CD8-positive, alpha-beta memory T cell (primary cell): ENCODE results near the gene HS3ST6. TPM values are rescaled to one million over a fixed set of nuclear protein-coding genes. Genes with fewer than 3 reads are reported as not detected.
"Not testable (repeated sequence)": the region's sequence is repeated elsewhere in the genome, so short reads cannot be mapped to it uniquely, and the experiment has no call there.

Source experiments
- CTCF ChIA-PET: fragments of 350-600 bp; sonication (Branson Sonifier 250); formaldehyde crosslinking; loops from one replicate; lab custom pipeline; 2021; ENCODE audit warnings: antibody characterized with exemption; lab: Charles Lee
- POLR2A ChIA-PET: fragments of 350-600 bp; sonication (Branson Sonifier 250); formaldehyde crosslinking; loops from one replicate; lab custom pipeline; 2021; ENCODE audit warnings: antibody characterized with exemption; lab: Charles Lee
- DNase-seq, 5 donors: peaks; one replicate each; pipeline versions ENCODE4 v3.0.0 to v3.0.0-alpha.2; 2020 to 2022; ENCODE audit warnings: mixed read lengths in 1 of 5
- H3K27ac ChIP-seq: one replicate; pipeline ENCODE4 v1.7.0; 2013; ENCODE audit warnings: low read depth, mild to moderate bottlenecking, low read length, moderate library complexity
- H3K27me3 ChIP-seq: 2 replicates; pipeline ENCODE4 v1.7.0; 2013; ENCODE audit warnings: low read length, mild to moderate bottlenecking; ENCODE audit not compliant: insufficient read depth, poor library complexity, severe bottlenecking
- H3K36me3 ChIP-seq: 2 replicates; pipeline ENCODE4 v1.7.0; 2013; ENCODE audit warnings: mild to moderate bottlenecking, low read length, moderate library complexity; ENCODE audit not compliant: insufficient read depth
- H3K4me1 ChIP-seq: 2 replicates; pipeline ENCODE4 v1.7.0; 2013; ENCODE audit warnings: mild to moderate bottlenecking, low read length, moderate library complexity; ENCODE audit not compliant: insufficient read depth
- H3K4me3 ChIP-seq: 2 replicates; pipeline ENCODE4 v1.7.0; 2013; ENCODE audit warnings: mild to moderate bottlenecking, low read length
- H3K9me3 ChIP-seq: 2 replicates; pipeline ENCODE4 v1.7.0; 2013; ENCODE audit warnings: mild to moderate bottlenecking, low read length
- H3K27ac Mint-ChIP-seq, 8 donors: one replicate each; pipeline ENCODE4 v1.8.0; 2020 to 2021; ENCODE audit warnings: mixed read lengths in 8 of 8, mild to moderate bottlenecking in 6 of 8, inconsistent platforms in 3 of 8, moderate library complexity in 3 of 8
- H3K27me3 Mint-ChIP-seq, 2 donors: one replicate each; pipeline ENCODE4 v1.8.0; 2020 to 2021; ENCODE audit warnings: mixed read lengths in 2 of 2, mild to moderate bottlenecking in 1 of 2, moderate library complexity in 1 of 2
- H3K36me3 Mint-ChIP-seq, 3 donors: one replicate each; pipeline ENCODE4 v1.8.0; 2020 to 2021; ENCODE audit warnings: mixed read lengths in 3 of 3, inconsistent platforms in 1 of 3, mild to moderate bottlenecking in 1 of 3
- H3K4me1 Mint-ChIP-seq, 3 donors: one replicate each; pipeline ENCODE4 v1.8.0; 2020 to 2021; ENCODE audit warnings: mixed read lengths in 3 of 3, inconsistent platforms in 1 of 3, mild to moderate bottlenecking in 1 of 3
- H3K4me3 Mint-ChIP-seq, 7 donors: one replicate each; pipeline ENCODE4 v1.8.0; 2020 to 2021; ENCODE audit warnings: mixed read lengths in 7 of 7, mild to moderate bottlenecking in 6 of 7, moderate library complexity in 4 of 7, inconsistent platforms in 2 of 7
- H3K9me3 Mint-ChIP-seq, 5 donors: one replicate each; pipeline ENCODE4 v1.8.0; 2020 to 2022; ENCODE audit warnings: mixed read lengths in 5 of 5, mild to moderate bottlenecking in 3 of 5, moderate library complexity in 2 of 5, inconsistent platforms in 1 of 5
- polyA plus RNA-seq: library from polyadenylated mRNA; unstranded; fragments of 300-500 nt; fragmentation: Illumina TruSeq; gene quantifications from one replicate; pipeline ENCODE4 v1.2.3, GENCODE V29; 2021
- total RNA-seq, 2 experiments: library from RNA; stranded (reverse); gene quantifications; one replicate each; pipeline ENCODE4 v1.2.3, GENCODE V29; 2021

Gene HS3ST6
- total and polyA plus RNA-seq, 3 experiments from 2014 or later: not detected

DNA sequence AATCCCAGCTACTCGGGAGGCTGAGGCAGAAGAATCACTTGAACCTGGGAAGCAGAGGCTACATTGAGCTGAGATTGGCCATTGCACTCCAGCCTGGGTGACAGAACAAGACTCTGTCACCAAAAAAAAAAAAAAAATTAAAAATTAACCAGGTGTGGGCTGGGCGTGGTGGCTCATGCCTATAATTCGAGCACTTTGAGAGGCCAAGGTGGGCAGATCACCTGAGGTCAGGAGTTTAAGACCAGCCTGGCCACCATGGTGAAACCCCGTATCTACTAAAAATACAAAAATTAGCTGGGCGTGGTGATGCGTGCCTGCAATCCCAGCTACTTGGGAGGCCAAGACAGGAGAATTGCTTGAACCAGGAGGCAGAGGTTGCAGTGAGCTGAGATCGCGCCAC is 21.6 kb upstream of the HS3ST6 start:
- peaks cover 16% of the 10 kb centered on the region for H3K4me1 ChIP-seq
- POLR2A ChIA-PET, H3K27ac ChIP-seq, H3K9me3 ChIP-seq, H3K27me3 Mint-ChIP-seq, H3K27ac Mint-ChIP-seq, DNase-seq, H3K36me3 ChIP-seq, CTCF ChIA-PET, H3K9me3 Mint-ChIP-seq, H3K4me3 ChIP-seq, H3K27me3 ChIP-seq: not testable (repeated sequence)
- H3K4me1 Mint-ChIP-seq: peaks cover 8 to 24% (median 11%) of the 10 kb centered on the region in 3 donors
- peaks cover 0 to 26% (median 1%) of the 10 kb centered on the region in 3 donors for H3K36me3 Mint-ChIP-seq
- H3K4me3 Mint-ChIP-seq: peak overlapping the region in 1 of 7 donors; percentile 27

DNA sequence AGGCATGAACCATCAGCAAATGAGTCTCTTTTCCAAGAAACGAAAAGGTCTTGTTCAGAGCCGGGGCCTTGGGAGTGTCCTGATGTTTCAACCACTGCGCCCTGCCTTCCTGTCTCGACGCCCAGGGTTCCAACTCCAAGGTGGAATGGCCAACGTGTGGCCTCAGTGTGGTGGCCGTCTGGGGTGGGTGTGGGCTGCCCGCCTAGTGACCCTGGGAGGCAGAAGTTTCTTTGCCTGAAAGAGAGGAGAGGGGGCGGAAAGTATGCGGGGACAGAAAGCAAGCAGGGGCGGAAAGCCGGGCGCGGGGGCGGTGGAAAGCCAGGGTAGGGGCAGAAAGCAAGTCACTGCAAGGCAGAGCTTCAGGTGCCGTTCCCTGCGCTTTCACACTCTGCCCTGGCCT is 20.7 kb upstream of the HS3ST6 start:
- peaks cover 5 to 24% (median 11%) of the 10 kb centered on the region in 3 donors for H3K4me1 Mint-ChIP-seq
- peaks cover 9% of the 10 kb centered on the region for H3K36me3 ChIP-seq
- peak overlapping the region in 1 of 8 donors; percentile 47 for H3K27ac Mint-ChIP-seq
- DNase-seq: no peak
- POLR2A ChIA-PET: no interaction called here
- no peaks in the 10 kb centered on the region for H3K9me3 Mint-ChIP-seq
- H3K4me3 ChIP-seq: no peak overlapping the region
- peaks cover 16% of the 10 kb centered on the region for H3K4me1 ChIP-seq
- no peaks in the 10 kb centered on the region for H3K9me3 ChIP-seq
- H3K27me3 ChIP-seq: no peaks in the 10 kb centered on the region
- no peak overlapping the region for H3K27ac ChIP-seq
- peaks cover 0 to 26% (median 1%) of the 10 kb centered on the region in 3 donors for H3K36me3 Mint-ChIP-seq
- peak overlapping the region in 1 of 7 donors; percentile 73 for H3K4me3 Mint-ChIP-seq
- no peaks in the 10 kb centered on the region for H3K27me3 Mint-ChIP-seq
- CTCF ChIA-PET: interaction anchor here (1.2 kb wide), 1 partner anchor 10 kb away, joined by 3 read pairs; no protein-coding TSS in a partner anchor

DNA sequence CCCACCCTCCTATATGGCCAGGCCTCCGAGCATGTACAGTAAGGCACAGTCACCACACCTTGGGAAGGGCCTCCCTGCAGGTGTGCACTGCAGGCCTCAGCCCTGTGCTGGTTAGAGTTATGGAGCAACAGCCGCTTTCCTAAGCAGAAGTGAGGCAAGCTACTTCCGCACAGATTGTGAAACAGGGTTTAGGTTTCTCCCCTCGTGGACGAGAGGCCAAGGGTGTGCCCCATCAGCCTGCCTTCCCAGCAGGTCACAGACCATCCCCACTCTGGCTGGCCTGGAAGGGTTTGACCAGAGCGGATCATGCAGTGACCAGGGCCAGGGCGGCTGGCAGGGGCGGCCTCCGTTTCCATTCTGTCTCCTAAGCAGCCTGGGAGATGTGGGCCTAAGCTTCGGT is 20.1 kb upstream of the HS3ST6 start:
- Mint-ChIP-seq H3K9me3 (no peaks in the 10 kb centered on the region), H3K36me3 (peaks cover 0 to 26% (median 1%) of the 10 kb centered on the region in 3 donors), H3K4me1 (peaks cover 3 to 20% (median 11%) of the 10 kb centered on the region in 3 donors), H3K4me3 (peak overlapping the region in 1 of 7 donors; percentile 54), H3K27me3 (no peaks in the 10 kb centered on the region), H3K27ac (no peak overlapping the region)
- Histone ChIP-seq H3K36me3 (peaks cover 9% of the 10 kb centered on the region), H3K9me3 (no peaks in the 10 kb centered on the region), H3K27me3 (no peaks in the 10 kb centered on the region), H3K27ac (no peak overlapping the region), H3K4me3 (no peak overlapping the region), H3K4me1 (peaks cover 16% of the 10 kb centered on the region)
- ChIA-PET CTCF (interaction anchor here (1.2 kb wide), 1 partner anchor 9 kb away, joined by 3 read pairs; no protein-coding TSS in a partner anchor), POLR2A (no interaction called here)
- DNase-seq: no peak

DNA sequence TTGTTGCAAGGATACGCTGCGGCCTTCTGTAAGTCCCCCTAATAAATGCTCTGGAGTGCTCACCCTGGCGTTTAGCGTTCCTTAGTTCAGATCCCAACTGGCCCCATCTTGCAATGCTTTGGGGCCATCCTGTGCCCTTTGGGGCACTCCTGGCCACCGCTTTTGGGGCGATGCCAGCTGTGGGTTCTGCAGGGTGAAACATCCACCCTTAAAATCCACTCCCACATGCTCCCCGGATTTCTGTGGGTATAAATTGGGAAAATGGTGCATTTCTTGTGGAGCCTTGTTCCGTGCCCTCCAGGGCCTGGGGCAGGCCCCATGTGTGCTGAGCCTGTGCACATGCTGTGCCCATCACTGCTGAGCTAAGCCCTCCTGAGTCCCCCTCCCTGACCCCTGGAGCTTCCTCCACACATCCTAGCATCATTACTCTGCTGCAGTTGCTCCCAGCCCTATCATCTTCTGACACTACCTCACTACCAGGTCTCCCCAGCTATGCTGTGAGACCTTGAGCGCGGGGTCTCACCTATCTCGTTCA is 18.8 kb upstream of the HS3ST6 start:
- ChIA-PET POLR2A (no interaction called here), CTCF (no interaction called here)
- Mint-ChIP-seq H3K36me3 (peaks cover 0 to 22% (median 1%) of the 10 kb centered on the region in 3 donors), H3K4me3 (no peak overlapping the region), H3K4me1 (peaks cover 3 to 9% (median 7%) of the 10 kb centered on the region in 3 donors), H3K27me3 (no peaks in the 10 kb centered on the region), H3K27ac (no peak overlapping the region), H3K9me3 (no peaks in the 10 kb centered on the region)
- no peak for DNase-seq
- Histone ChIP-seq H3K27me3 (no peaks in the 10 kb centered on the region), H3K27ac (no peak overlapping the region), H3K4me1 (peaks cover 8% of the 10 kb centered on the region), H3K36me3 (peaks cover 9% of the 10 kb centered on the region), H3K4me3 (no peak overlapping the region), H3K9me3 (no peaks in the 10 kb centered on the region)

DNA sequence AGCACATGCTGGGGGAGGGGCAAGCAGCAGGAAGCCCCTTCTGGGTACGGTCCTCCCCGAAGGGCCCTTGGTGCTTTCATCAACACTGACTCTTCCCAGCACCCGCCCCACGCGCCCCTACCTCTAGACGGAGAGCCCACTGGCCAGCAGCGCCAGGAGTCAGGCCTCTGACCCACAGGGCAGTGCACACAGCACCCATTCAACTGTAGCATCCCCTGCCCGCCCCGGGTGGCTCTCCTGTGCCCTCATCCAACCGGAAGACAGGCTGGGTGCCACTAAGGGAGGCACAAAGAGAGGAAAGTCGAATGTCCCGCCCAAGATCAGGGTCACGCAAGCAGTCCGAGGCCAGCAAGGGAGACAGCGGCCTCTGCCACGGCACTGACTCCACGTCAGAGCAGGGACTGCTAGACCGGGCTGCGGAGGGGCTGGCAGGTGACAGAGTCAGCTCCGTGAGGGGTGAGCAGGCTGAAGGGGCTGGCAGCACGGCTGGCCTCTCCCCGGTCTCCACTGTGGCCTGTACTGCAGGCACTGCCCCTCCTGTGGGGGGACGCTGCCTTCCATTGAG is 15.0 kb upstream of the HS3ST6 start:
- Mint-ChIP-seq H3K27me3 (peaks cover 0 to 1% of the 10 kb centered on the region in 2 donors), H3K9me3 (no peaks in the 10 kb centered on the region), H3K36me3 (peaks cover 0 to 8% (median 1%) of the 10 kb centered on the region in 3 donors), H3K4me1 (peaks cover 2 to 4% (median 3%) of the 10 kb centered on the region in 3 donors), H3K27ac (no peak overlapping the region), H3K4me3 (no peak overlapping the region)
- ChIA-PET POLR2A (no interaction called here), CTCF (no interaction called here)
- Histone ChIP-seq H3K4me1 (peaks cover 4% of the 10 kb centered on the region), H3K9me3 (no peaks in the 10 kb centered on the region), H3K27me3 (no peaks in the 10 kb centered on the region), H3K4me3 (no peak overlapping the region), H3K27ac (no peak overlapping the region), H3K36me3 (peaks cover under 1% of the 10 kb centered on the region)
- DNase-seq: no peak

DNA sequence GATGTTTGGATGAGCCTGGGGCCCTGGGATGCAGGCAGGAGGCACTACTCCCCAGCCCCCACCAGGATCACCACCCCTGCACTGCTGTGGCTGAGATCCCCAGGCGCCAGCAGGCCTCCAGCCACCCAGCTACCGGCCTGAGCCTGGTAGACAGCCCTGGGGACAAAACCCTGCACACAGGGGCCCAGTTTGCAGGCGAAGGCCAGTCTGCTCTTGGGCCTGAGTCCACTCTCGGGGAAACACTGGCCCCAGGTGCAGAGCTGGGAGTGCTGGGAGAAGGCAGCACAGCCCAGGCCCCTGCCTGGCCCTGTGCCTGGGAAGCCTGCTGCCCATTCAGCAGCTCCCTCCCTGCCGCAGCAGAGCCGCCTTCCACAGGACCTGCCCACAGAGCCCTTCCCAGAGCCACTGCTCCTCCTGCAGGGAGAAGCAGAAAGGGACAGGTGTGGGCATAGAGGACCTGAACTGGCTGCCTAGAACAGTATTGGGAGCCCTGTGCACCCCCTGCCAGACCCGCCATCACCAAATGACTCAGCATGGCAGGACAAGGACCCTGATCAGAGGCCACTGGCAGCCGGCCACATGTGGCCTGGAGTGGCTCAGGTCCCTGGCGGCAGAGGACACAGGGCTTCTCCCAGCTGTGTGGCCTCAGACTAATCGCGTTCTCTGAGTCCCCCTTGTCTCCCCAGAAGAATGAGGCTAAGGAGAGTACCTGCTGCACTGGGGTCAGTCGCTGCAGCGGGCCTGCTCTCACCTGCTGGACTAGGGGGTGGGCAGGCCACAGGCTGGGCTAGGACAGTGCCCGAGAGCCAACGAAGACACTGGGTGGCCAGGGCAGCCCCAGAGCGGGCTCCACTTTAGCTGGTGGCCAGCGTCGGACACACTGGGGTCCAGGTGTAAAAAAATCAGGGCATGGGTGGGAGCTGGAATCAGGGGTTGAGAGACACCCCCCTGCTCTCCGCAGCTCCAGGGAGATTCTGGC is 14.1 kb upstream of the HS3ST6 start:
- POLR2A ChIA-PET: no interaction called here
- H3K4me1 ChIP-seq: peaks cover 4% of the 10 kb centered on the region

DNA sequence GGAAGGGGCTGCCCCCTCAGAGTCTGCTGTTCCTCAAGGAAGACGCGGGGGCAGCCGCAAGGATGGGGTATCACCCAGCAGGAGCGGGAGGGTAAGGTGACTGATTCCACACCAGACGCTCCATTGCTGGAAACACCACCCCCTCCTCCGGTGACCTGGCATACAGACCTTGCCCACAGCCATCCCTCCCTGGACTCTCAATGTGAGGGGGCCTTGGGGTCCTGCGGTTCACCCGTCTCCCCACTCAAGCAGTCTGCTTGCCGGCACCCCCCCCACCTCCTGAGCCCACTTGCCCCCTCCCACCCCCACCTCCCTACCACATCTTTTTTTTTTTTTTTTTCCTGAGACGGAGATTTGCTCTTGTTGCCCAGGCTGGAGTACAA is 12.1 kb upstream of the HS3ST6 start:
- peak overlapping the region in 1 of 7 donors; percentile 26 for H3K4me3 Mint-ChIP-seq
- POLR2A ChIA-PET: no interaction called here
- no peaks in the 10 kb centered on the region for H3K36me3 ChIP-seq

More for the DNA sequence above, 14.1 kb upstream of the HS3ST6 start:
- no peaks in the 10 kb centered on the region for H3K9me3 Mint-ChIP-seq
- Histone ChIP-seq H3K27me3 (no peaks in the 10 kb centered on the region), H3K27ac (no peak overlapping the region), H3K36me3 (no peaks in the 10 kb centered on the region), H3K9me3 (no peaks in the 10 kb centered on the region), H3K4me3 (no peak overlapping the region)
- H3K27me3 Mint-ChIP-seq: peaks cover 0 to 1% of the 10 kb centered on the region in 2 donors
- H3K27ac Mint-ChIP-seq: no peak overlapping the region
- peaks cover 2 to 4% (median 3%) of the 10 kb centered on the region in 3 donors for H3K4me1 Mint-ChIP-seq
- H3K36me3 Mint-ChIP-seq: peaks cover 0 to 3% (median 0%) of the 10 kb centered on the region in 3 donors
- no peak for DNase-seq
- H3K4me3 Mint-ChIP-seq: no peak overlapping the region
- CTCF ChIA-PET: no interaction called here

More for the DNA sequence above, 12.1 kb upstream of the HS3ST6 start:
- H3K9me3 Mint-ChIP-seq: no peaks in the 10 kb centered on the region
- H3K4me1 Mint-ChIP-seq: peaks cover 2 to 4% (median 3%) of the 10 kb centered on the region in 3 donors
- H3K9me3 ChIP-seq: no peaks in the 10 kb centered on the region
- no peaks in the 10 kb centered on the region for H3K36me3 Mint-ChIP-seq
- no peak for DNase-seq
- CTCF ChIA-PET: interaction anchor here (1.3 to 2.3 kb wide), 3 partner anchors 13 to 38 kb away, joined by 4 to 9 read pairs (median 4); partner anchors contain the start of genes MSRB1 and RPS2
- peaks cover 0 to 1% of the 10 kb centered on the region in 2 donors for H3K27me3 Mint-ChIP-seq
- H3K4me3 ChIP-seq: no peak overlapping the region
- no peaks in the 10 kb centered on the region for H3K27me3 ChIP-seq
- no peak overlapping the region for H3K27ac Mint-ChIP-seq
- no peak overlapping the region for H3K27ac ChIP-seq
- H3K4me1 ChIP-seq: peaks cover 4% of the 10 kb centered on the region
